ENCODE measurements around the gene FSHR. TPM values are rescaled to one million over a fixed set of nuclear protein-coding genes. Genes with fewer than 3 reads are reported as not detected.

The FSHR gene
- total and polyA plus RNA-seq, 12 donors = 0.06 to 0.42 TPM; not detected in 10

DNA sequence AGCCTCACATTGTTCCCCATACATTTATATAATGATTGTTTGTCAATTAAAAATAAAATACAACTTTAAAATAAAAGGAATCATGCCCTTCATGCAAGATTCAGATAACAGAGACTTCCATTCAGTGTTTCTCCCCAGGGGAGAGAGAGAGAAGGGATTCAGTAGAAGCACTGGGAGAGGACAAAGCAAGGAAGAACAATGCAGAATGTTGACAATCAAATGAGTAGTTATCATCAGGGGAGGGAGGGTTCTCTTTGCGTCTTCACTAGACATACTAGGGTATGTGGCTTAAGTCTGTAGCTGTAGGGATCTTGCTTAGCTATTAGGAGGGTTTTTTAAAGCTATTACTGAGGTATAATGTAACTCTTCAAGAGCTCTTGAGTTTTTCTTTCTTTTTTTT is 30.7 kb downstream of the FSHR start:
- Histone ChIP-seq H3K27ac (no peak overlapping the region), H3K9me3 (replicated peaks in 1 of 3) (no peaks in the 10 kb centered on the region), H3K4me3 (no peak overlapping the region), H3K36me3 (replicated peaks in 1 of 2) (no peaks in the 10 kb centered on the region), H3K4me1 (replicated peaks in 1 of 2) (no peaks in the 10 kb centered on the region), H3K27me3 (no peaks in the 10 kb centered on the region)
- WGBS, 4 donors = 0 to 55% (median 1%) methylated on average over 1 of the region's 1 CpG
- no peak for DNase-seq
- no peak for TF ChIP-seq POLR2A (IDR thresholded peaks at IDR 0.05)
- no peak for TF ChIP-seq CTCF (IDR thresholded peaks at IDR 0.05)
- intact Hi-C loops (cut with DNase I) = no loop called here

GRCh38 chr2:49122107-49122506 is 32.2 kb downstream of the FSHR start:
- Histone ChIP-seq H3K4me1 (replicated peaks in 1 of 2) (no peaks in the 10 kb centered on the region), H3K36me3 (replicated peaks in 1 of 2) (no peaks in the 10 kb centered on the region), H3K27ac (no peak overlapping the region), H3K9me3 (replicated peaks in 1 of 3) (no peaks in the 10 kb centered on the region), H3K4me3 (no peak overlapping the region), H3K27me3 (no peaks in the 10 kb centered on the region)
- intact Hi-C loops (cut with DNase I) = no loop called here
- WGBS, 4 donors = 56 to 72% (median 64%) methylated on average over 4 of the region's 4 CpGs
- DNase-seq = no peak
- TF ChIP-seq POLR2A (IDR thresholded peaks at IDR 0.05) (no peak), CTCF (IDR thresholded peaks at IDR 0.05) (no peak)

DNA sequence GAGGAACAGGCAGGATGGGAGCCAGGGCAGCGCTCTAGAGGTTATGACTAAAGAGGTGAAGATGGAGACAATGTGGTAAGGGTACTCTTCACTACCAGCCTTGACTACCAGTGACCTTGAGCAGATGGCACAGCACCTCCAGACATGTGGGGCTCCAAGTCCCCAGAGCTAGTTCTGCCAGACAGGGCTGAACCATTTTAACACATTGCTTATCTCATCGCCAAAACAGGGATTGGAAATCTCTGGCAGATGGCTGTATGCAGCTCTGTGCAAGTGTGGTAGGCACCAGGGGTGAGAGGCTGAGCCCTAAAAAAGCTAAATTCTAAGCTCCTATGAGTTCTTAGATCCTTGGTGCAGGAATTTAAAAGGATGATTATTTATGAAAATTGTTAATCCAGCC is 41.3 kb downstream of the FSHR start:
- intact Hi-C loops (cut with DNase I) = no loop called here
- Histone ChIP-seq H3K9me3 (replicated peaks in 1 of 3) (no peaks in the 10 kb centered on the region), H3K27ac (no peak overlapping the region), H3K4me3 (no peak overlapping the region), H3K27me3 (no peaks in the 10 kb centered on the region), H3K4me1 (replicated peaks in 1 of 2) (no peaks in the 10 kb centered on the region), H3K36me3 (replicated peaks in 1 of 2) (no peaks in the 10 kb centered on the region)
- DNase-seq = no peak
- no peak for TF ChIP-seq POLR2A (IDR thresholded peaks at IDR 0.05)
- TF ChIP-seq CTCF (IDR thresholded peaks at IDR 0.05) = no peak
- 85 to 94% (median 89%) methylated on average over 2 of the region's 2 CpGs for WGBS, 4 donors

DNA sequence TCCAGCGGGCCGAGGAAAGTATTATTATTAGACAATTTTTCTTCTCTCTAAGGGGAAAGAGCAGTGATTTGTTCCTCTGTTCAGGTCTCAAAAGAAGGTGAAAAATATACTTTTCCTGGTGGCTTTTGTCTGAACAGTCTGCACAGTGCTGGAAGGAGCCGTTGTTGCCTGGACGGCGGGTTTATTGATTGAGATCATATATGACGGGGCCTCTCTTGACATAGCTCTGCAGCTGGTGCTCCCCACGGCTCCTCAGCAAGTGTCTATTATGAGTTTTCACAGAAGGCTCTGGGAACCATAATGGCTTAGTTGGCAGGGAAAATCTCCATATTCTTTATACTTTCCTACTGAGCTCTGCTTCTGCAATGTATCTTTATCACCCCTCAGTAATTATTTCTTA is 42.9 kb downstream of the FSHR start:
- Histone ChIP-seq H3K4me1 (replicated peaks in 1 of 2) (no peaks in the 10 kb centered on the region), H3K27ac (no peak overlapping the region), H3K27me3 (no peaks in the 10 kb centered on the region), H3K9me3 (replicated peaks in 1 of 3) (no peaks in the 10 kb centered on the region), H3K4me3 (no peak overlapping the region), H3K36me3 (replicated peaks in 1 of 2) (no peaks in the 10 kb centered on the region)
- TF ChIP-seq CTCF (IDR thresholded peaks at IDR 0.05) (no peak), POLR2A (IDR thresholded peaks at IDR 0.05) (no peak)
- WGBS, 4 donors = 75 to 85% (median 81%) methylated on average over 7 of the region's 7 CpGs
- DNase-seq = no peak
- intact Hi-C loops (cut with DNase I) = no loop called here

Measured in adrenal gland (tissue), 12 donors.